ENCODE results near the gene CAPZA1.
"Not testable (repeated sequence)": the region's sequence is repeated elsewhere in the genome, so short reads cannot be mapped to it uniquely, and the experiment has no call there.

The CAPZA1 gene

GRCh38 chr1:112637254-112638109, 17.9 kb downstream of the CAPZA1 start:
- no peak overlapping the region for H3K4me3 ChIP-seq (ENCODE audit: low read depth, low read length)
- TF ChIP-seq CTCF (IDR thresholded peaks at IDR 0.05; ENCODE audit: low read depth, low read length, missing control alignments): no peak
- no peak for DNase-seq (ENCODE audit: low read depth)

- TF ChIP-seq CTCF (IDR thresholded peaks at IDR 0.05; ENCODE audit: low read depth, low read length, missing control alignments): no peak
- no peak for DNase-seq (ENCODE audit: low read depth)
- H3K4me3 ChIP-seq (ENCODE audit: low read depth, low read length): no peak overlapping the region
Observed at GRCh38 chr1:112638110-112638428, 18.4 kb downstream of the CAPZA1 start.

GRCh38 chr1:112640437-112640836, 20.8 kb downstream of the CAPZA1 start:
- not testable (repeated sequence) for H3K4me3 ChIP-seq (ENCODE audit: low read depth, low read length); DNase-seq (ENCODE audit: low read depth)

GRCh38 chr1:112643080-112643479, 23.4 kb downstream of the CAPZA1 start:
- TF ChIP-seq CTCF (IDR thresholded peaks at IDR 0.05; ENCODE audit: low read depth, low read length, missing control alignments): no peak

GRCh38 chr1:112646225-112646624, 26.6 kb downstream of the CAPZA1 start:
- no peak overlapping the region for H3K4me3 ChIP-seq (ENCODE audit: low read depth, low read length)
- TF ChIP-seq CTCF (IDR thresholded peaks at IDR 0.05; ENCODE audit: low read depth, low read length, missing control alignments): no peak
- DNase-seq (ENCODE audit: low read depth): no peak

More at GRCh38 chr1:112643080-112643479, 23.4 kb downstream of the CAPZA1 start:
- no peak for DNase-seq (ENCODE audit: low read depth)
- no peak overlapping the region for H3K4me3 ChIP-seq (ENCODE audit: low read depth, low read length)

- no peak for TF ChIP-seq CTCF (IDR thresholded peaks at IDR 0.05; ENCODE audit: low read depth, low read length, missing control alignments)
- no peak for DNase-seq (ENCODE audit: low read depth)
- H3K4me3 ChIP-seq (ENCODE audit: low read depth, low read length): no peak overlapping the region
Observed at GRCh38 chr1:112651205-112651604, 31.6 kb downstream of the CAPZA1 start.

GRCh38 chr1:112665857-112666256, 46.2 kb downstream of the CAPZA1 start:
- no peak for TF ChIP-seq CTCF (IDR thresholded peaks at IDR 0.05; ENCODE audit: low read depth, low read length, missing control alignments)
- DNase-seq (ENCODE audit: low read depth): no peak

More at GRCh38 chr1:112665857-112666256, 46.2 kb downstream of the CAPZA1 start:
- H3K4me3 ChIP-seq (ENCODE audit: low read depth, low read length): no peak overlapping the region
